Stimulated activated CD4-positive, alpha-beta T cell treated with anti-CD3 and anti-CD28 coated beads, Interleukin-2, amount 100 ng/mL, for 48 hours (primary cell): Measurements from ENCODE around the gene ACOT2.
"Not testable (repeated sequence)": the region's sequence is repeated elsewhere in the genome, so short reads cannot be mapped to it uniquely, and the experiment has no call there.

Source experiments
- DNase-seq, 2 donors: peaks; one replicate each; pipeline ENCODE4 v3.0.0-alpha.2; 2020

ACOT2 gene

GRCh38 chr14:73567951-73568885, 795 bp upstream of the ACOT2 start:
- no peak for DNase-seq

GRCh38 chr14:73568886-73569184, 178 bp upstream of the ACOT2 start:
- DNase-seq = not testable (repeated sequence)

- DNase-seq = peak; percentile 55 to 65
These were observed 1.9 kb downstream of the ACOT2 start for GRCh38 chr14:73570913-73571312.

- DNase-seq = not testable (repeated sequence)
These were observed 4.0 kb downstream of the ACOT2 start for GRCh38 chr14:73573034-73573433.

GRCh38 chr14:73573740-73574139, 4.7 kb downstream of the ACOT2 start:
- DNase-seq = not testable (repeated sequence)

GRCh38 chr14:73574251-73574650, 5.2 kb downstream of the ACOT2 start:
- DNase-seq = not testable (repeated sequence)

GRCh38 chr14:73576391-73576790, 7.4 kb downstream of the ACOT2 start:
- no peak for DNase-seq

- DNase-seq = not testable (repeated sequence)
These were observed 8.2 kb downstream of the ACOT2 start for GRCh38 chr14:73577214-73577613.

GRCh38 chr14:73582102-73582979, 13.3 kb downstream of the ACOT2 start:
- DNase-seq = not testable (repeated sequence)

- no peak for DNase-seq
These were observed 19.7 kb downstream of the ACOT2 start for GRCh38 chr14:73588695-73589094.

- no peak for DNase-seq
These were observed 20.1 kb downstream of the ACOT2 start for GRCh38 chr14:73589116-73589515.

GRCh38 chr14:73590673-73591004, 21.6 kb downstream of the ACOT2 start:
- DNase-seq = not testable (repeated sequence)

- DNase-seq = peak; percentile 23 to 30
These were observed 22.9 kb downstream of the ACOT2 start, which contains the start of gene ACOT4 for GRCh38 chr14:73591690-73592449. Gene ACOT4, plus strand, starts transcription at chr14:73591873. Its CDS starts 87 bp downstream, at chr14:73591960.

GRCh38 chr14:73594491-73594890, 25.5 kb downstream of the ACOT2 start:
- no peak for DNase-seq

GRCh38 chr14:73599499-73599898, 30.5 kb downstream of the ACOT2 start:
- DNase-seq = no peak

- no peak for DNase-seq
These were observed 34.0 kb downstream of the ACOT2 start for GRCh38 chr14:73602994-73603393.

- DNase-seq = no peak
These were observed 37.3 kb downstream of the ACOT2 start for GRCh38 chr14:73606271-73606670.

- DNase-seq = no peak
These were observed 38.2 kb downstream of the ACOT2 start for GRCh38 chr14:73607241-73607640.

GRCh38 chr14:73610687-73611086, 41.7 kb downstream of the ACOT2 start:
- DNase-seq = no peak

- peak; percentile 52 to 61 for DNase-seq
These were observed 43.5 kb downstream of the ACOT2 start, which contains the start of gene ACOT6 for GRCh38 chr14:73612339-73613045. Gene ACOT6, plus strand, starts transcription at chr14:73612517. Its CDS starts 55 bp downstream, at chr14:73612572.

- no peak for DNase-seq
These were observed 44.0 kb downstream of the ACOT2 start for GRCh38 chr14:73613046-73613383.

GRCh38 chr14:73613419-73613963, 44.5 kb downstream of the ACOT2 start:
- DNase-seq = no peak
